Activated CD4-positive, alpha-beta T cell treated with anti-CD3 and anti-CD28 coated beads, Interleukin-2, amount 50 U/mL, for 48 hours (primary cell): ENCODE data around the gene CNGA1.
A peak's percentile ranks its signal among the peaks of the same experiment; 100 is the strongest.
"Not testable (repeated sequence)": the region's sequence is repeated elsewhere in the genome, so short reads cannot be mapped to it uniquely, and the experiment has no call there.

Experiments
- DNase-seq, 2 experiments: peaks; one replicate each; pipeline ENCODE4 v3.0.0-alpha.2; 2020

The CNGA1 gene

DNA sequence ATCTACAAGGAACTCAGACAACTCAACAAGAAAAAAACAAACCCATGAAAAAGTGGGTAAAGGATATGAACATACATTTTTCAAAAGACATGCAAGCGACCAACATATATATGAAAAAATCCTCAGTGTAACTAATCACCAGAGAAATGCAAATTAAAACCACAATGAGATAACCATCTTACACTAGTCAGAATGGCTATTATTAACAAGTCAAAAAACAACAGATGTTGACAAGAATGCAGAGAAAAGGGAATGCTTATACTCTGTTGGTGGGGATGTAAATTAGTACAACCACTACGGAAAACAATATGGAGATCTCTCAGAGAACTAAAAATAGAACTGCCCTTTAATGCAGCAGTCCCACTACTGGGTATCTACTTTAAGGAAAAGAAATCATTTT lies 12.2 kb upstream of the CNGA1 start:
- no peak for DNase-seq

GRCh38 chr4:48027653-48028052 lies 11.2 kb upstream of the CNGA1 start:
- DNase-seq = no peak

DNA sequence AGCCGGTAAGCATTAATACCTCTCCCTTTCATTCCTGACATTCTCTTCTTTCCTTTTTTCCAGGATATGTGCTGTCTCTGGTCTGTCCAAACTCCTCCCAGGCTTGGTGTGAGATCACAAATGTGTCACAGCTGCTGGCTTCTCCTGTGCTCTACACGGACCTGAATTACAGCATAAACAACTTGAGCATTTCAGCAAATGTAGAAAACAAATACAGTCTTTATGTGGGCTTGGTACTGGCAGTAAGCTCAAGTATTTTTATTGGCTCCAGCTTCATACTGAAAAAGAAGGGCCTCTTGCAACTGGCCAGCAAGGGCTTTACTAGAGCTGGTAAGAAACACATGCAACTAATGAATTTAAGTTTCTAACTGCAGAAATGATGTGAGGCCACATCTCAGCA lies 8.5 kb upstream of the CNGA1 start:
- no peak for DNase-seq

DNA sequence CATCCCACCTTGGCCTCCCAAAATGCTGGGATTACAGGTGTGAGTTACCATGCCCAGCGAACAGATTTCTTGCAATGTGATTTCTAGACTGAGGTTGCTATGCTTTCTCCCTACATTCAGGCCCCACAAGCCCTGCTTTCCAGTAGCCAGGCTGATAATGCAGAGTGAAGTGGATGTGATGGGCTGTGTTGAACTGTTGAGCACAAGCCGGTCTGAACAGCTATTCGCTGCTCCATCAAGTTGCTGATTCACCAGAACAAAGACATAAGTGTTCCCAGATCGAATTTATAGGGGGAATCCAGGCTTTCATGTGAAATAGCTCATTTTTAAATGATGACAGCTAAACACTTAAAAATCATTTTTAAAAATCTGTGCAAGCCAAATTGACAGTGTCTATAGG lies 8.0 kb upstream of the CNGA1 start:
- DNase-seq = no peak

DNA sequence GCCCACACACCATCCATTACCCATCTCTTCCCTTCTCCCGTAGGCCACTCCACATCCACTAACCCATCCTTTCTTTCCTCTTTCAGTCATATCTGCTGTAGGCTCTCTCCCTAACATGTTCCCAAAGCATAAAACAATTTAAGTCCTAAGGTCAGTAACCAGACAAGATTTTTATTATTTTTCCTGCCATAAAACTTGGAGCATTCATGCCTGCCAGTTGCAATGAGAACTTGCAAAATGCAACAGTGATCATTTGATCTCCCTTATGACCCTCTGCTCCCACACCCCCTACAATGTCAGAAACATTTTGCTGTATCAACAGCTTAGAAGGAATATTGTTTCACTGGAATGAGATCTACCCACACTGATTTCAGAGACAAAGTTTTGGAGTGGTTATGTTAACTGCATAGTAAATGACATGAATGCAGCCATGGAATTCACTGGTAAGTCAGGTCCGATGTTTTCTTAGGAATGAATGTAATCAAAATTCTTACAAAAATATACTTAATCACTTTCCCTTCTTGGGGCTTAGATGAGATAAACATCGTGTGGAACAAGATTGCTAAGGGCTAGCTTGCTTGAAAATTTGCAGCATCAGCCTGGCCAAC lies 5.8 kb upstream of the CNGA1 start:
- DNase-seq = no peak

DNA sequence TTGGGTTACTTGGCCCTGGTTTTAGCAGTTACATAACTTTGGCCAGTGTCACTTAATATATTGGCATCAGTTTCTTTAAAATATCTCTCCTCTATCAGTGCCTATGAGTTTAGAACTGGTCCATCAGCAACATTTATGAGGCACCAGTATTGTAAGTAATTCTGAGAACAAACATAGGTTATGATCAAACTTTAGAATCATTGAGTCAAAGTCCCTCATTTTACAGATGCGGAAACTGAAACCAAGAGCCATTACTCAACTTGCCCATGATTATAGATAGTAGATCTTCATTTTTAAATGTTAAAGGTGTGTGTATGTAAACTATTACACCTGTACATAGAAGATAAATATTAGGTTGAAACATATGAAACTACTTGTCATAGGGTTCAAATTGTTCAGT lies 4.6 kb upstream of the CNGA1 start:
- no peak for DNase-seq

- no peak for DNase-seq
Measured at GRCh38 chr4:48018112-48018511, 1.6 kb upstream of the CNGA1 start.

DNA sequence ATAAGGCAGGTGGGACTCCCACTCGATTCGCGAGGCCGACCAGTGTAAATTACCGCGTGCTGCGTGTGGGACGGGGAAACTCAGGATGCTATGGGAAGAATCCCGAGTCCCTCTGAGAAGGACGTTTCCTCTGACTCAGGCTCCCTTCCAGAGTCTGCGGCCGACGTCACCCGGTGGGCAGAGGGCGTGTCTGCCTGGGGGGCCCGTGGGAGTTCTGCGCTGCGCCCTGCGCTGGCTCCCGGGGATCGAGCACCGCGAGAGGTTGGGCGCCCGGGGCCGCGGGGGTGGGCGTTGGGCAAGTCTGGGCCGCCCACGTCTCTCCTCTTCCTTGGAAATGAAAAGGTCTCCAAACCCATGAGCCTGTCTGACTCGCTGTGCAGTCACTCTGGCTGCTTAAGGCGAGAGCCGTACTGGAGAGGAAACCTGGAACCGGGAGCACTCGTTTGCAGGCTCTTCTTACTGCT lies 659 bp upstream of the CNGA1 start:
- DNase-seq = peak; percentile 57 to 69

DNA sequence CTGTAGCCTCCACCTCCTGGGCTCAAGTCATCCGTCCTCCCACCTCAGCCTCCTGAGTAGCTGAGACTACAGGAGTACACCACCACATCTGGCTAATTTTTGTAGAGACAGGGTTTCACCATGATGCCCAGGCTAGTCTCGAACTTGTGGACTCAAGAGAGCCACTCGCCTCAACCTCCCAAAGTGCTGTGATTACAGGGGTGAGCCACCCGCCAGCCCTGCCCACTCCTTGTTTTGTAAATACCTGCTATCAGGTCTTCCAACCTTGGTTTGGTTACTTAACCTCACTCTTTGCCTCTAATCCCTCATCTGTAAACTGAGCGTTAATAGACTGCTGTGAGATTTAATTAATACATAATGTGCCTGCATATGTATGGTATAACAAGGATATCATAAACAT lies 803 bp downstream of the CNGA1 start:
- no peak for DNase-seq

DNA sequence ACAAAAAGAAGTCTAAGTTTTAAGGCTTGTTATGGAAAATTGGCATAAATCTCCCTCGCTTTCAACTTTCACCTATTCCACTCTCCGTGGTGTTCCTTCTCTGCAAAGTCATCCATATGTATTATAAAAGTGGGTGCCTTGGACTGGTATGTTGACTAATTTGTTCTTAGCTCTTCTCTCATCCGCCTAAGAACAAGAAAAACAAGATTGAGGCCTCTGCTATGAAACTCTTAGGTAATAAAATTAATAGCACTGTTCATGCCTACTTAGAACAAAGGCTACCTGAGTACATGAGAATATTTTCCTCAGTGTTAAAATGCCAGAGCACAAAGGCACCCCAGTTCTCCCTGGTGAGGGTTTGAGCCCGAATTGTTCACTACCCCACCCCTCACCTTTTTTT lies 1.3 kb downstream of the CNGA1 start:
- DNase-seq = no peak

DNA sequence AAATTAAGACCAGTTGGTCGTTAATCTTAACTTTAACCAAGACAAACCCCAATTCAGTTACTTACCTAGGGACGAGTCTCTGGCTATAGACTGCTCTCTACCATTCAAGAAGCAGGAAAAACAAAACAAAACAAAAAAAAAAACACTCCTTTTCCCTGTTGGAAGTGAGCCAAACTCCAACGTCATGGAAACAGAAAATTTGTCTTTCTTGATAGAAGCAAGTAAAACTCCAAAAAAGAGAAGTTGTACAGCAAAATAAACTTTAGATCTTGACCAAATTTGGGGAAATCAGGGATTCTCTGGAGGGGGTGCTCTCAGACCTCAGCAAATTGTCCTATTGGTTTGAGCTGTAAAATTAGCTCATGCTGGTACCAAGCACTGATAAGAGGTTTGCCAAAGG lies 3.7 kb downstream of the CNGA1 start:
- DNase-seq = no peak

DNA sequence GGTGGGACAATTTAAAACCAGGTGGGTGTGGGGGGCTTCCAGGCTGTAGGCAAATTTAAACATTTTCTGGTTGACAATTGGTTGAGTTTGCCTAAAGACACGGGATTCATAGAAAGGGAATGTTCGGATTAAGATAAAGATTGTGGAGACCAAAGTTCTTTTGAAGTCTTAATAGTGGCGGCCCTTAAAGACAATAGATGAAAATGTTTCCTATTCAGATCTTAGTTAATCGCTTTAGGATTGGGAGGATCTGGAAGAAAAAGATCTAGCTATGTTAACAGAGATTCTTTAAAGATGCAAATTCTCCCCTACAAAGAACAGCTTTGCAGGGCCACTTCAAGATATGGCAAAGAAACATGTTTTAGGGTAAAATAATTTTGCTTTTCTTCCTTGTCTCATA lies 4.8 kb downstream of the CNGA1 start:
- DNase-seq = no peak

GRCh38 chr4:48010906-48011305 lies 5.6 kb downstream of the CNGA1 start:
- not testable (repeated sequence) for DNase-seq

DNA sequence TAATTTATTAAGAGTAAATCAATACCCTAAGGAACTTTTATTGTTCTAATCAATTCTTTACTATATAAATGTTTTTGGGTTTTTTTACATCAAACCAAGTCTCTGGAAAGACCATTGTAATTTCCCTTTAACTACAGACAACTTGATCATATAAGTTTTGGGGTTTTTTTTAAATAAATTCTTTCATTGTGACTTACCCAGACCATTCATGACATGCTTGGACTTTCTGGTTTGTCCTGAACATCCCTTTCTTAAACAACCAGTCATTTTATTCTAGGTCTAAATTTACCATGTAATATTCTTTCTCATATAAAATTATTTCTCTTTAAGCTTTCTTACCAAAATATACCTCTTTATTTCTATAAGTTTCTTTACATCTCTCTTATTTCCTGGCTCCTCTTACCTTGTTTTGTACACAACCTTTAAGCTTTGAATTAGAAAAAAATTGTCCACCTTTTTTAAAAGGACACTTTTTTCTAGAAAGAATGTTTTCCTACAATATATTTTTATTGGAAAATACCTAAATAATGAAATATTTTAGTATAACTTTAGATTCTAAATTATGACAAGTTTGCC lies 8.4 kb downstream of the CNGA1 start:
- DNase-seq = no peak

GRCh38 chr4:48005781-48006180 lies 10.7 kb downstream of the CNGA1 start:
- no peak for DNase-seq

- peak; percentile 55 to 64 for DNase-seq
Measured at GRCh38 chr4:48003568-48003967, 12.9 kb downstream of the CNGA1 start.

GRCh38 chr4:48002267-48002666 lies 14.2 kb downstream of the CNGA1 start:
- DNase-seq = no peak

- DNase-seq = no peak
Measured at GRCh38 chr4:47996021-47996420, 20.5 kb downstream of the CNGA1 start.

DNA sequence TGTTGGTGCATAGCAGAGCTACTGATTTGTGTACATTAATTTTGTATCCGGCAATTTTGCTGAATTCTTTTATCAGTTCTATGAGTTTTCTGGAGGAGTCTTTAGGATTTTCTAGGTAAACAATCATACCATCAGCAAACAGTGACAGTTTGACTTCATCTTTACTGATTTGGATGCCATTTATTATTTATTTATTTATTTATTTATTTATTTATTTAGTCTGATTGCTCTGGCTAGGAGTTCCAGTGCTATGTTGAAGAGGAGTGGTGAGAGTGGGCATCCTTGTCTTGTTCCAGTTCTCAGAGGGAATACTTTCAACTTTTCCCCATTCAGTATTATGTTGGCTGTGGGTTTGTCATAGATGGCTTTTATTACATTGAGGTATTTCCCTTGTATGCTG lies 24.0 kb downstream of the CNGA1 start:
- DNase-seq = not testable (repeated sequence)

DNA sequence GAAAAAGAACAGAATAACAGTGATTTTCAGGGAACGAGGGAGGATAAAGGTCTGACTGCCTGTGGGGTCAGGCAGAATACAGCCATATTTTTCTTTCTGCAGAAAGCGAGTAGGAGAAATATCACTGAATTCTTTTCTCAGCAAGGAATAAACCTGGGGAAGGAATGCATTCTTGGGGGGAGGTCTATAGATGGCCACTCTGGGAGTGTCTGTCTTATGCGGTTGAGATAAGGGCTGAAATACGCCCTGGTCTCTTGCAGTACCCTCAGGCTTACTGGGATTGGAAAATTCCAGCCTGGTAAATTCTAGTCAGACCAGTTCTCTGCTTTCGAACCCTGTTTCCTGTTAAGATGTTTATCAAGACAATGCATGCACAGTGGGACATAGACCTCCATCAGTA lies 26.3 kb downstream of the CNGA1 start:
- DNase-seq = no peak

DNA sequence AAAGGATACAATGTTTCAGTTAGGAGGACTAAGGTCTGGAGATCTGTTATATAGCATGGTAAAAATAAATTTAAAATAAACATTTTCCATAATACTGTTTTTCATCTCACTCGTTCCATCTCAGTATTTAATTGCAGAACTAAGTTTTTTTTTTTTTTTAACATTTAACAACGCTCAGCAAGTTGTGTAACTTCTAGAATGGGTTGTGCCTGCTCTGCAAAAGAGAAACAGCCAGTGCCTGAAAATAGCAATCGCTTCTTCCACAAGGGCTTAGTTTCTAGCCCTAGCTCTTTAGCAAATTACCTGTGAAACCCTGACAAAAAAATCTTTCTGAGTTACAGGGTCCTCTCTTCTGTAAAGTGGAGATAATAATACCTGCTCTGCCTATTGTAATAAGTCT lies 41.9 kb downstream of the CNGA1 start:
- DNase-seq = no peak

DNA sequence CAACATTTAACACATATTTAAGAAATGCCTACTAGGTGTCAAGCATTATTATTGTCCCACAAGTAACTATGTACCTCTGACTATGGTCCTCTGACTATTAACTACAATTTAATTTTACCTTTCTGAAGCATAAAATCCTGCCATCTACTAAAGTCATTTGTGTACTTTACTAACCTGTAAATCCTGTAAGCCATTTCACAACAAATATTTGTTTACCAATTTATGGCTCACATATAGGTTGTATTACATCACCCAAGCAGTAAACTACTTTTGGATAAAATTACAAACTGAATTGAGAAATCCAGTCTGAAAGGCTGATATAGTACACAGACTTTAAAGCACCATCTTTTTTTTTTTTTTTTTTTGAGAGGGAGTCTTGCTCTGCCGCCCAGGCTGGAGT lies 43.8 kb downstream of the CNGA1 start:
- DNase-seq = no peak

DNA sequence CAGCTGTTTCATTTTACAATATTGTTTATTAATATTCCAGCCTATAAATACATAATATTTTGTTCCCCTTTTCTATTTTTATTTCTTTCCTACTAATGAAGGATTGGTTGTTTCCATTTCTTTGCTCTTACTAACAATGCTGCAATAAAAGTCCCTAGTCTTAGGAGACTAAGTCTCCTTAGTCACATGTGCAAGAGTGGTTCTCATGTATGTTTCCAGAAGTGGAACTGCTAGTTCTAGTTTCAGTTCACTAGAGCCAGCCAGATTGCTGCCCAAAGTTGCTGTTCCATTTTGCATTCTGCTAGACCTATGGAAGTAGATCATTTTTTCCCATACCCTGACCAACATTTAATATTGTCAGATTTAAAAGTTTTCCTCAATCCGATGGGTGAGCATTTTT lies 44.3 kb downstream of the CNGA1 start:
- no peak for DNase-seq

DNA sequence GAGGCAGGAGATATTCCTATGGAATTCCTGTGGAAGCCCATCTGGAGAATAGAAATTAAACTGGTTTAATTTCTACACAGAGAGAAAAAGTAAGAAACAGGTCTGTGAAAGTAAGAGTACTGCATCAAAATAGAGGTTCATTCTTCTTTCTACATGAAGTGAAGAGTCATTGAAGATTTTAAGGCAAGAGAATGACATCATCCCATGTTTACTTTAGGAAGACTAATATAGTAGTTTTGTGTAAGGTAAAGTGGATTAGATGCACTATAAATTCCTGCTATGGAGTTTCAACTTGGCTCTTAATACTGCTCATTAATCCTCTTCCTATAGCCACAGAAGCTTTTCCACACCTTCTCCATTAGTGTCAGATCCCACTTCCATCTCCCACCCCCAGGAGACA lies 47.6 kb downstream of the CNGA1 start:
- no peak for DNase-seq

- no peak for DNase-seq
Measured at GRCh38 chr4:47954677-47955076, 61.8 kb downstream of the CNGA1 start.
